Lower lobe of right lung (tissue), 2 donors: ENCODE results near the gene MYLK3. TPM values are rescaled to one million over a fixed set of nuclear protein-coding genes. Genes with fewer than 3 reads are reported as not detected.
A peak's percentile ranks its signal among the peaks of the same experiment; 100 is the strongest.
"Not testable (repeated sequence)": the region's sequence is repeated elsewhere in the genome, so short reads cannot be mapped to it uniquely, and the experiment has no call there.

Experiments
- ATAC-seq, 2 donors: fragments of 200-7000 bp; cut with Tn5 transposase; one replicate each; pipeline ENCODE4 v1.9.1; 2020 to 2022; ENCODE audit warnings: mild to moderate bottlenecking in 2 of 2, moderate library complexity in 2 of 2
- DNase-seq: peaks from one replicate; pipeline ENCODE4 v3.0.0-alpha.2; 2020
- H3K27ac ChIP-seq: fragments of 200-600 bp; one replicate; pipeline ENCODE4 v1.8.0; 2022
- H3K27me3 ChIP-seq: fragments of 200-600 bp; one replicate; pipeline ENCODE4 v1.8.0; 2022; ENCODE audit warnings: low read depth
- H3K36me3 ChIP-seq: fragments of 200-600 bp; one replicate; pipeline ENCODE4 v1.8.0; 2022; ENCODE audit warnings: mild to moderate bottlenecking
- H3K4me1 ChIP-seq: fragments of 200-600 bp; one replicate; pipeline ENCODE4 v1.8.0; 2022
- H3K4me3 ChIP-seq: fragments of 200-600 bp; one replicate; pipeline ENCODE4 v1.8.0; 2022; ENCODE audit warnings: mild to moderate bottlenecking
- H3K9me3 ChIP-seq: fragments of 200-600 bp; one replicate; pipeline ENCODE4 v1.8.0; 2022
- CTCF ChIP-seq: fragments of 200-600 bp; IDR thresholded peaks from one replicate; pipeline ENCODE4 v1.8.0; 2022; ENCODE audit warnings: antibody characterized with exemption, mild to moderate bottlenecking
- intact Hi-C: fragments of 100-400 bp; cut with DNase I; formaldehyde crosslinking; loops from one replicate; pipeline ENCODE4 v1.11.0; 2022
- total RNA-seq: library from RNA; stranded (reverse); fragmentation: NEBNext Ultra II Directional; extraction: Animal tissue kit (Norgen Biotek cat#: 25700); gene quantifications from one replicate; pipeline ENCODE4 v1.2.1, GENCODE V29; 2021
- donor health status: DM: no; HTN: yes; CAD: no; lungs with severe emphysema.

MYLK3 gene
- total RNA-seq, 1 donor from 2014 or later, result 2.0 TPM

- peak; percentile 22 for TF ChIP-seq CTCF
- ATAC-seq (peak; percentile 98 to 99), DNase-seq (peak; percentile 100)
- H3K4me1 ChIP-seq, result peaks cover 39% of the 10 kb centered on the region
- intact Hi-C loops, result no loop called here
- no peaks in the 10 kb centered on the region for H3K36me3 ChIP-seq
- H3K27me3 ChIP-seq, result no peaks in the 10 kb centered on the region
- peak within 1 kb of the TSS; percentile 88 for H3K27ac ChIP-seq
- H3K9me3 ChIP-seq, result no peaks in the 10 kb centered on the region
- peak within 1 kb of the TSS; percentile 97 for H3K4me3 ChIP-seq
Measured at GRCh38 chr16:46688654-46689364, 59.3 kb downstream of the MYLK3 start, which contains the start of gene VPS35. Gene VPS35 (minus strand): TSS chr16:46689178. CDS start chr16:46689133, 45 bp downstream.

- Histone ChIP-seq H3K36me3 (no peaks in the 10 kb centered on the region), H3K27ac (peak overlapping the region; percentile 88), H3K9me3 (no peaks in the 10 kb centered on the region), H3K4me3 (peak overlapping the region; percentile 97), H3K27me3 (no peaks in the 10 kb centered on the region), H3K4me1 (peaks cover 44% of the 10 kb centered on the region)
- DNase-seq (peak; percentile 76), ATAC-seq (peak; percentile 32 to 43)
- TF ChIP-seq CTCF, result no peak
- intact Hi-C loops, result no loop called here
Measured at GRCh38 chr16:46688101-46688653, 60.0 kb downstream of the MYLK3 start.

- no peaks in the 10 kb centered on the region for H3K27me3 ChIP-seq
- ATAC-seq (no peak), DNase-seq (no peak)
- H3K4me1 ChIP-seq, result peaks cover 49% of the 10 kb centered on the region
- H3K9me3 ChIP-seq, result no peaks in the 10 kb centered on the region
- peak overlapping the region; percentile 88 for H3K27ac ChIP-seq
- peak overlapping the region; percentile 97 for H3K4me3 ChIP-seq
- H3K36me3 ChIP-seq, result no peaks in the 10 kb centered on the region
- no peak for TF ChIP-seq CTCF
- intact Hi-C loops, result no loop called here
Measured at GRCh38 chr16:46687486-46687885, 60.7 kb downstream of the MYLK3 start.

GRCh38 chr16:46686815-46687473 lies 61.2 kb downstream of the MYLK3 start:
- Histone ChIP-seq H3K27me3 (no peaks in the 10 kb centered on the region), H3K4me1 (peaks cover 49% of the 10 kb centered on the region), H3K36me3 (no peaks in the 10 kb centered on the region), H3K9me3 (no peaks in the 10 kb centered on the region), H3K4me3 (no peak overlapping the region), H3K27ac (no peak overlapping the region)
- no peak for TF ChIP-seq CTCF
- ATAC-seq (no peak), DNase-seq (no peak)
- intact Hi-C loops, result no loop called here

GRCh38 chr16:46681867-46682266 lies 66.3 kb downstream of the MYLK3 start:
- peaks cover 44% of the 10 kb centered on the region for H3K36me3 ChIP-seq
- peaks cover 21% of the 10 kb centered on the region for H3K4me1 ChIP-seq
- H3K4me3 ChIP-seq, ATAC-seq, intact Hi-C loops, H3K27ac ChIP-seq, DNase-seq, H3K9me3 ChIP-seq, H3K27me3 ChIP-seq: not testable (repeated sequence)

GRCh38 chr16:46677943-46678342 lies 70.2 kb downstream of the MYLK3 start:
- H3K36me3 ChIP-seq, result peaks cover 83% of the 10 kb centered on the region
- H3K4me1 ChIP-seq, H3K27ac ChIP-seq, H3K4me3 ChIP-seq, H3K27me3 ChIP-seq, DNase-seq, H3K9me3 ChIP-seq, ATAC-seq, intact Hi-C loops: not testable (repeated sequence)
